ENCODE results near the gene TPGS1.

Gene TPGS1

DNA sequence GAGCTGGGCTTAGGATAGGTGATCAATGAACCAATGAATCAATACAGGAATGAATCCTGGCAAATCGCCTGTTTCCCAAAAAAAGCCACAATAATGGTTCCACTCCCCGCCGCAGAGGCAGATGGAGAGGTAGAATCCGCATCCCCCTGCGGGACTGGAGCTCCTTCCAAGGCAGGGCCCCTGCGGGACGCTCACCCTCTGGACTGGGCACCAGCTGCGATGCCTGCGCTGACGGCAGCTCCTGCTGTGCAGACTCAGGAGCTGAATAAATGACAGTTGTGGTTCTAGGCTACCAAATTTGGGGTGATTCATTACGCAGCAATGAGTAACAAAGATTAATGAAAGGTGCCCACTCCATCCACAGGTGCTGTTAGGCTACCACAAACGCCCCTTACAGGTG is 15.4 kb downstream of the TPGS1 start:
- DNase-seq: no peak

GRCh38 chr19:524062-524674 is 16.9 kb downstream of the TPGS1 start:
- no peak for DNase-seq

DNA sequence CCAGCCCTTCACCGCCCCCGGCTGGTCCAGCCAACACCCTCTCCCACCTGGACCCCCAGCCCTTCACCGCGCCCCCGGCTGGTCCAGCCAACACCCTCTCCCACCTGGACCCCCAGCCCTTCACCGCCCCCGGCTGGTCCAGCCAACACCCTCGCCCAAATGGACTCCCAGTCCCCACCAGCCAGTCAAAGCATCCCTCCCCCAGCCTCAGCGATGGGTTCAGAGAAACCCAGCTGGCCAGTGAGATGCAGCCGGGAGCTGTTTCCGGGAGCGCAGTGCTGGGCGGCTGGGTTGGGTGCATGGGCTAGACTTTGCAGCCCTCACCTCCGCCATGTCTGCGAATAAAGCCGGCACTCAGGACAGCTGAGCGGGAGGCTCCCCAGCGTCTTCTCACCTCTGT is 17.7 kb downstream of the TPGS1 start:
- no peak for DNase-seq

DNA sequence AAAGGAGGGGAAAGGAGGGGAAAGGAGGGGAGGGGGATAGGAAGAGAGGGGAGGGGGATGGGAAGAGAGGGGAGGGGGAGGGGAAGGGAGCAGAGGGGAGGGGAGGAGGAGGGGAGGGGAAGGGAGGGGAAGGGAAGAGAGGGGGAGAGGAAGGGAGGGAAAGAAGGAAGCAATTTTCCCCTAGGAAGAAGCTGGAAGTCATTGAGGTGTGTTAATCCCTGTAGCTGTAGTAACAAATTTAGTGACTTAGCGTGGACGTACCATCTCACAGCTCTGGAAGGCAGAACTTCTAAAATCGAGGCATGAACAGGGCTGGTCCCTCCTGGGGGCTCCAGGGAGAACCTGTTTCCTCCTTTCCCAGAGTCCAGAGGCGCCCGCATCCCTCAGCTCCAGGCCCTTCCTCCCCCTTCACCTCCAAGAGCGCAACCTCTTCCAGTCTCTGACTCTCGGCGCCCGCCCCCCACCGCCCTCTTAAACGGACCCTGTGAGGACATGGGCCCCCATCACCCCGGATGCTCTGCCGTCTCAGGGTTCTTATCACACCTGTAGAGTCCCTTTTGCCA is 18.6 kb downstream of the TPGS1 start:
- no peak for DNase-seq

DNA sequence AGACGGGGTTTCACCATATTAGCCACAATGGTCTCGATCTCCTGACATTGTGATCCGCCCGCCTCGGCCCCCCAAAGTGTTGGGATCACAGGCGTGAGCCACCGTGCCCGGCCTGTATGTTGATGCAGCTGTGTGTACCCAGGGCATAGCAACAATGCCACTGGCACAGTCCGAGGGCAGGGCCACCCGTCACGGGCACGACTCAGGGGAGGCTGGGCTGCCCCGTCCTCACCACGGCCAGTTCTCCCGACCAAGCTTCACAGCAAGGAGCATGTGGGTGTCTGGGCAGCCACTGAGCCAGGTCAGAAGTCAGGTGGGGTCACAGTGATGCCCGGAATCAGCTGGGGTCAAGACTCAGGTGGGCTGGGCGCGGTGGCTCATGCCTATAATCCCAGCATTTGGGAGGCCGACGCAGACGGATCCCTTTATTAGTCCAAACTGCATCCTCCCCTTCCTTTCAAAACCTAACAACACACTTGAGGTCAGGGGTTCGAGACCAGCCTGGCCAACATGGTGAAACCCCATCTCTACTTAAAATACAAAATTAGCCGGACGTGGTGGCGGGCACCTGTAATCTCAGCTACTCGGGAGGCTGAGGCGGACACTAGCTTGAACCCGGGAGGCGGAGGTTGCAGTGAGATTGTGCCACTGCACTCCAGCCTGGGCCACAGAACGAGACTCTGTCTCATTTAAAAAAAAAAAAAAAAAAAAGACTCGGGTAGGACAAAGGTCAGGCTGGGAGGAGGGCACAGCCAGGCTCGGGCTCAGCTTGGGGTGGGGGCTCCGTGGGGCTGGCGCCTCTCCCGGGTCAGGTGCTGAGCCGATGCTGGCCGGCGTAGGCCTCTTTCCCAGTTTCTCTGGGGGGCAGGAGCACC is 23.1 kb downstream of the TPGS1 start:
- DNase-seq: no peak

DNA sequence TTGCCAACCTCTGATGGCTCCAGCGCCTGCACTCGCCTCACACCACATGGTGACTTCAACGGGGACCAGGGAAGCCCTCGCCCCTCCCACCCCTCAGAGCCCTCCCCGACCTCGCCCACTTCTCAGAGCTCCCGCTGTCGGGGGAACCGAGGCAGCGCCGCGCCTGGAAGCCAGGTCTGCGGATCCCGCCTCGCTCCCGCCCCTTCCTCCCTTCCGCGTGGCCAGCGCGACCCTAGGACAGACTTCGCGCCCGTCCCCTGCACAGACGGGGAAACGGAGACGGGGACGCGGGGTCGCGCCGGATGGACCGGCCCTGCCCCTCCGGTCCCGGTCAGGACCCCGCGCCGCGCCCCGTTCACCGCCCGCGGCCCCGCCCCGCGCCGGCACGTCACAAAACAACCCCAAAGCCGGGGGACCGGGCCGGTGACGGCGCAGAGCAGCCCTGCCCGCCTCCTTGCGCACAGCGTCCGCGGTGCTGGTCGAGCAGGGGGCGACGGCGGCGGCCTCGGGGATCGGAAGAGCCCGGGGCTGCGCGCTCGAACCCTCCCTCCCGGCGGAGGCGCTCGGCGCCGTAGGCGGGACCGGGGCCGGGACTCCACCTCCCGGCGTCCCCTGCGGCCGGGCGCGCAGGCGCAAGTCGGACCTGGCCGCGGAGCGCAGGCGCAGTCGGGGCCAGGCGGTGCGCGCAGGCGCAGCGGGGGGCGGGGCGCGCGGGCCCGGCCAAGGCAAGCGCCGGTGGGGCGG is 23.9 kb downstream of the TPGS1 start:
- peak; percentile 91 for DNase-seq

DNA sequence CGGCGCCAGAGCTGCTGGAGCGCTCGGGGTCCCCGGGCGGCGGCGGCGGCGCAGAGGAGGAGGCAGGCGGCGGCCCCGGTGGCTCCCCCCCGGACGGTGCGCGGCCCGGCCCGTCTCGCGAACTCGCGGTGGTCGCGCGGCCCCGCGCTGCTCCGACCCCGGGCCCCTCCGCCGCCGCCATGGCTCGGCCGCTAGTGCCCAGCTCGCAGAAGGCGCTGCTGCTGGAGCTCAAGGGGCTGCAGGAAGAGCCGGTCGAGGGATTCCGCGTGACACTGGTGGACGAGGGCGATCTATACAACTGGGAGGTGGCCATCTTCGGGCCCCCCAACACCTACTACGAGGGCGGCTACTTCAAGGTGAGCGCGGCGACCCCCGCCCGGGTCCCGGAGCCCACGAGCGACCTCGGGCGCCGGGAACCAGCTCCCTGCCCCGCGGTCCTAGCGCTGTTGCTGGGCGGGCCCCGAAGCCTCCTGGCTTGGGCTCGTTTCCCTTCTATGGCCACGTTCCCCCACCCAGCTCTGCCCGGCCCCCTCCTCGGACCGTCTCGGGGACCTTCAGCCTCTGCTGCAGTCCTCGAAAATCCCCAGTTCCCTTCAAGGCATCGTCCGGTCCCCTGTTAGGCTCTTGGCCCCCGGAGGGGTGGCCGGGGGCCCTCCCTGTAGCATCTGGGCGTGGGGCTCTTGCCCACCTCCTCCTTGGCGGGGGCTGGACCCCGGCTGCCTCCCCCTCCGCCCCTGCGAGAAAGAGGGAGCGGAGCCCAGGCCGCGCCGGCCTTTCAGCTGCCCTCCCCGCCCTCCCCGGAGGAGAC is 24.7 kb downstream of the TPGS1 start, which contains the start of gene CDC34:
CDC34 (plus strand) TSS at position 8 of the 808 bp plus-strand sequence; CDS start at position 180, 172 bp downstream.
- DNase-seq: no peak

DNA sequence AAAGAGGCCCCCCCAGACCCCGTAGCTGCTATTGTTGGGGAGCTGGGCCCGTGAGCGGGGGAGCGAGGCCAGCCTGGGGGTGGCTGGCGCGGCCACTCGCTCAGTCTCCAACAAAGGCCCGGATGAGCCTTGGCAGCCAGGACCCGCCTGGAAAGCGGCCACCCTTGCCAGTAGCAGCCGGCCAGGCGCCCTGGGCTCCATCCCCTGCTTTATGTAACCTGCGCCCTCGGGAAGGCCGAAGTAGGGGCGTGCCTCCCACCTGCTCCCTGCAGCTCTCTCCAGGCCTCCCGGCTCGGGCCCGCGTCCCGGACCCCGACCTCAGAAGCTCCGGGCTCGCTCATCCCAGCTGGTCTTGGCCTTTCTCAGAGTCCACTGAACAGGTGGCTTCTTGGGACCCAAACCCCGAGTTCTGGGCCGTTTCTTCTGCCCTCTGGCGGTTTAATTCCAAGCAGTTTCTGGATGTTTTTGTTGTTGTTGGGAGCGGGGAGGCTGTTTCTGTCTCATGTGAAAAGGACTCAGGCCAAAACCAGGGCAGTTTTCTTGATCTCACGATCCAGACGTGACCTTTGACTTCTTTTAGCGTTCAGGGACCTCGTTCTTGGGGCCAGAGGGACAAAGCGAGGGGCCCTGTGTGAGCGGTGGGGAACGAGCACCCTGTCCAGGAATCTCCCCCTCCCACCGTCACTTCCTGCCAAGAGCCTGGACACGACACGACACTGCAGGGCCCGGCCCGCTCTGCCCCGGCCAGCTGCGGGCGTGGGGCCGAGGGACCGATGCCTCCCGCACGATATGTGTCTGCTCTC is 25.5 kb downstream of the TPGS1 start:
- peak; percentile 46 for DNase-seq

DNA sequence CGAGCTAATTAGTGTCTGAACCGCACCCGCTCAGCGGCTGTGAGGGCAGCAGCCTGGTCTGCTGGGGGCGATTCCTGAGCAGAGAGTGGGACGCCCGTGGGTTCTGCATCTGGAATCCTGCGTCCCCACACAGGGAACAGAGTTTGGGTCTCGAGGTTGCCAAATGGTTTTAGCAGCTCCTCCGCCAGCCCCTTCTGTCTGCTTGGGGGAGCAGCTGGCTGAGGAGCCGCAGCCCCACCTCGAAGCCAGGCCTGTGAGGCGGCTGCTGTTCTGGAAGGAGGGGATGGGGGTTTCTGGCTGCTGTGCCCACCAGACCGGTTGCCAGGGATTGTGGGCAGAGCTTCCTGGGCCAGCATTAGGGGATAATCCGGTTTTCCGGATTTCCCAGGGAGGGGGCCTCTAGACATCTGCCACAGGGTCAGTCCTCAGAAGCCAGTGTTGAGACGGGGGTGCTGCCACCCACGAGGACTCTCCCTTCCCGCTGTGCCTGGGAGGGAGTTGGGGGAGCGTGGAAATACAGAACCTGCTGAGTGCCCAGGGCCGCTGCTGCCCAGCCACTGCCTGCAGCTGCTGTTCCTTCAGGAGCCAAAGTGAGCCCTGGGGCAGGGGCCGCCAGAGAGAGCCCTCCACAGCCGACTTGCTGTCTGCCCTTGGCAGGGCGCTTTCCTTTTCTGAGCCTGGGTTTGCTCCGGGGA is 26.2 kb downstream of the TPGS1 start:
- no peak for DNase-seq

GRCh38 chr19:534088-534487 is 26.8 kb downstream of the TPGS1 start:
- no peak for DNase-seq

DNA sequence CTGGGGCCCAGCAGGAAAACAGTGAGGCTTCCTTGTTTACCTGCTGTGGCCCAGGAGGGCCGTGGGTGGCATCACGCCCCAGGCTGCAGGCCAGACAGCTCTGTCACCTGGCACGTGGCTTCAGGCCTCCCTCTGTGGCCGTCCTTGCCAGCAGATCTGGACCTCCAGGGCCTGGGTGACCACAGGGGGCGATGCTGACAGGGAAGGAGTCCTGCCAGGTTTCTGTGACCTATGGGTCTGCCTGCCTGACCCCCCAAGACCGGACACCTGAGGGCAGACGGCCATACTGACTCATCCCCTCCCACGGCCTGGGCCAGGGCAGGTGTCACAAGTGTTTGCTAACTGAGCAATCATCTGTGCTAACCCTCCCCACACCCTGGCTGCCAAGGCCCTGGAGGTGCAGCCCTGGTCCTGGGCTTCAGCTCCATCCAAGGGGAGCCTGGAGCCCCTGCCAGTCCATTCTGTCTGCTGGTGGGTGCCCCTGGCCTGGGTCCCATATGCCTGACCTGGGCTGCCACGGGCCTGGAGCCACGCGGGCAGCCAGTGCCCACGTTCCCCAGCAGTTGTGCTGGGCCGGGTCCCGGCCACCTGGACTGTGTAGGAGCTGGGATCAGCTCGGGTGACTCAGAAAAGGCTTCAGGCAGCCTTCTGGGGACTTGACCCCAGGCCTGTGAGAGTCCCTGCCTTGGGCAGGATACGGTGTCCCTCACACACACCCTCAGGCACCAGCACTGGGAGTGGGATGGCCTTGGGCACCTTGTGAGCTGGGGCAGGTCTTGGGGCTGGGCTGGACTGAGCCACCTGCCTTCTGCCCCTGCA is 27.9 kb downstream of the TPGS1 start:
- no peak for DNase-seq

DNA sequence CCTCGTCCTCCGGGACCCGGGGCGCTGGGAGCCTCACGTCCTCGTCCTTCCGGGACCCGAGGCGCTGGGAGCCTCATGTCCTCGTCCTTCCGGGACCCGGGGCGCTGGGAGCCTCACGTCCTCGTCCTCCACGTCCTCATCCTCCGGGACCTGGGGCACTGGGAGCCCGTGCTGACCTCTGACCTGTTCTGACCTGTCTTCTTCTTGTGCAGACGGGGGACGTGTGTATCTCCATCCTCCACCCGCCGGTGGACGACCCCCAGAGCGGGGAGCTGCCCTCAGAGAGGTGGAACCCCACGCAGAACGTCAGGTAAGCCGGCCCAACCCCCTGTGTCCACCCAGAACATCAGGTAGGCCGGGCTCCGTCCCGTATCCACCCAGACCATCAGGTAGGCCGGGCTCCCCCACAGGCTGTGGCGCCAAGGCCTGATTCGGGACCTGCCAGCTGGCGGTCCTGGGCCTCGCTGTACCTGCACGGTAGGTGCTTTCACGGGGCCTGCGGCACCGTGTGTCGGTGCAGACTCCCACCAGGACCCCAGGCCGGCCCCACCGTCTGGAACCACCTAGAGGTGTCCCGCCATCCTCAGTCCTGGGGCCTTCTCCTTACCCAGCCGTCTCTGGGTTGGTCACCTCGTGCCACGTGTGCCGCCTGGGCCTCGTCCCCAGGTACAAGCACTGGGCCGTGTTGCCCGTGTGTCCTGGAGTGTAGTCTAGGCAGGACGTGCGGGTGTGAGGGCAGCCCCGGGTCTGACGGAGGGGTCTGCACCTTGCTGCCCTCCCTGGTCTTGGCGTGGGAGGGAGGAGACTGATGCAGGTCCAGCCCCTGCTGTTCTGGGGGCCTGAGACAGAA is 29.0 kb downstream of the TPGS1 start:
- no peak for DNase-seq

GRCh38 chr19:536881-537404 is 29.6 kb downstream of the TPGS1 start:
- DNase-seq: no peak

GRCh38 chr19:538641-539428 is 31.5 kb downstream of the TPGS1 start:
- DNase-seq: no peak

GRCh38 chr19:539429-540030 is 32.2 kb downstream of the TPGS1 start:
- DNase-seq: no peak

- no peak for DNase-seq
Measured at GRCh38 chr19:540867-541637, 33.8 kb downstream of the TPGS1 start.

- no peak for DNase-seq
Measured at GRCh38 chr19:541699-542098, 34.4 kb downstream of the TPGS1 start.

Data from stimulated activated CD4-positive, alpha-beta T cell treated with anti-CD3 and anti-CD28 coated beads, Interleukin-15, amount 100 ng/mL, for 24 hours (primary cell).